Pancreas (tissue), 10 donors: Measurements from ENCODE around the gene DMD. TPM values are rescaled to one million over a fixed set of nuclear protein-coding genes. Genes with fewer than 3 reads are reported as not detected.

Experiments
- ATAC-seq, 4 donors: fragments of 200-7000 bp; cut with Tn5 transposase; one replicate each; pipeline versions ENCODE4 v1.8.0 to v1.9.1; 2020; ENCODE audit warnings: mild to moderate bottlenecking in 4 of 4, moderate library complexity in 4 of 4
- DNase-seq, 6 donors: peaks; one replicate each; pipeline ENCODE4 v3.0.0-alpha.2; 2020
- FAIRE-seq: peaks from 2 replicates; lab custom pipeline; 2012; peaks lifted over from hg19 to GRCh38; lab: Jason Lieb, UNC
- H3K27ac ChIP-seq, 4 donors: fragments of 200-600 bp; sonication (generic); 1 replicate in 3 of 4; 2 replicates in 1 of 4; pipeline versions ENCODE4 v1.5.0 to v1.8.0; 2020
- H3K27me3 ChIP-seq, 4 donors: fragments of 200-600 bp; one replicate each; pipeline ENCODE4 v1.8.0; 2021
- H3K36me3 ChIP-seq, 3 donors: fragments of 200-600 bp; sonication (generic) in 1 of 3; one replicate each; pipeline versions ENCODE4 v1.5.0 to v1.8.0; 2020 to 2021
- H3K4me1 ChIP-seq, 3 donors: fragments of 200-600 bp; one replicate each; pipeline ENCODE4 v1.8.0; 2021
- H3K4me3 ChIP-seq, 4 donors: fragments of 200-600 bp; sonication (generic) in 2 of 4; one replicate each; pipeline versions ENCODE4 v1.5.0 to v1.8.0; 2020 to 2021
- H3K9me3 ChIP-seq, 4 donors: fragments of 200-600 bp; one replicate each; pipeline ENCODE4 v1.8.0; 2021
- WGBS, 2 donors: extraction: QIAGEN DNeasy Blood & Tissue Kit; methylation state at CpG; one replicate each; pipeline ENCODE4 v1.1.7; 2013; 5-methylcytosine and 5-hydroxymethylcytosine counted together
- intact Hi-C, 3 donors: fragments of 100-400 bp; cut with DNase I; formaldehyde crosslinking; loops; one replicate each; pipeline versions ENCODE4 v1.11.1 to v1.14.2; 2022
- polyA plus RNA-seq, 2 donors: library from polyadenylated mRNA; stranded (reverse); fragments of 200-250 nt; gene quantifications; one replicate each; pipeline ENCODE4 v1.2.3, GENCODE V29; 2013
- total RNA-seq, 6 donors: library from RNA; stranded (reverse); fragmentation: NEBNext Ultra II Directional in 4 of 6; extraction: Animal tissue kit (Norgen Biotek cat#: 25700) in 4 of 6; gene quantifications; one replicate each; pipeline versions ENCODE4 v1.2.1 to v1.2.4, GENCODE V29; 2021 to 2023
- TF ChIP-seq, protein P1 (sequence below), 4 donors: fragments of 200-600 bp; sonication (generic) in 3 of 4; IDR thresholded peaks; one replicate each; pipeline versions ENCODE4 v1.5.0 to v1.8.0; 2021; ENCODE audit warnings: antibody characterized with exemption in 4 of 4
- donor health status: healthy with polysubstance abuse.
- donor health status: DM: no; HTN: no; CAD: no; lungs with moderate emphysema.
- donor health status: DM: no; HTN: no; CAD: no.
- donor health status: control.
- donor health status: control.
- donor health status: Bipolar disorder and iron deficiency.
- donor health status: DM: yes; HTN: yes; CAD: no.
- donor health status: DM: no; HTN: no; CAD: no.
- donor health status: DM: no; HTN: no; CAD: no.
- donor health status: DM: yes; HTN: yes; CAD: no.

Gene DMD
- total and polyA plus RNA-seq, 8 donors = 9.1 to 46.5 (median 32.1) TPM

GRCh38 chrX:31546126-31546525 lies 1665.2 kb downstream of the DMD start:
- WGBS, 2 donors = 59 to 76% methylated on average over 3 of the region's 3 CpGs
- H3K36me3 ChIP-seq = no peaks in the 10 kb centered on the region
- no peak overlapping the region for H3K4me3 ChIP-seq
- H3K9me3 ChIP-seq = no peaks in the 10 kb centered on the region
- DNase-seq (no peak), ATAC-seq (no peak), FAIRE-seq (no peak)
- no peaks in the 10 kb centered on the region for H3K4me1 ChIP-seq
- TF ChIP-seq, protein P1, sequence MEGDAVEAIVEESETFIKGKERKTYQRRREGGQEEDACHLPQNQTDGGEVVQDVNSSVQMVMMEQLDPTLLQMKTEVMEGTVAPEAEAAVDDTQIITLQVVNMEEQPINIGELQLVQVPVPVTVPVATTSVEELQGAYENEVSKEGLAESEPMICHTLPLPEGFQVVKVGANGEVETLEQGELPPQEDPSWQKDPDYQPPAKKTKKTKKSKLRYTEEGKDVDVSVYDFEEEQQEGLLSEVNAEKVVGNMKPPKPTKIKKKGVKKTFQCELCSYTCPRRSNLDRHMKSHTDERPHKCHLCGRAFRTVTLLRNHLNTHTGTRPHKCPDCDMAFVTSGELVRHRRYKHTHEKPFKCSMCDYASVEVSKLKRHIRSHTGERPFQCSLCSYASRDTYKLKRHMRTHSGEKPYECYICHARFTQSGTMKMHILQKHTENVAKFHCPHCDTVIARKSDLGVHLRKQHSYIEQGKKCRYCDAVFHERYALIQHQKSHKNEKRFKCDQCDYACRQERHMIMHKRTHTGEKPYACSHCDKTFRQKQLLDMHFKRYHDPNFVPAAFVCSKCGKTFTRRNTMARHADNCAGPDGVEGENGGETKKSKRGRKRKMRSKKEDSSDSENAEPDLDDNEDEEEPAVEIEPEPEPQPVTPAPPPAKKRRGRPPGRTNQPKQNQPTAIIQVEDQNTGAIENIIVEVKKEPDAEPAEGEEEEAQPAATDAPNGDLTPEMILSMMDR (IDR thresholded peaks at IDR 0.05) = no peak
- H3K27me3 ChIP-seq = peaks cover 0 to 5% (median 0%) of the 10 kb centered on the region in 4 donors
- intact Hi-C loops = no loop called here
- H3K27ac ChIP-seq = no peak overlapping the region

DNA sequence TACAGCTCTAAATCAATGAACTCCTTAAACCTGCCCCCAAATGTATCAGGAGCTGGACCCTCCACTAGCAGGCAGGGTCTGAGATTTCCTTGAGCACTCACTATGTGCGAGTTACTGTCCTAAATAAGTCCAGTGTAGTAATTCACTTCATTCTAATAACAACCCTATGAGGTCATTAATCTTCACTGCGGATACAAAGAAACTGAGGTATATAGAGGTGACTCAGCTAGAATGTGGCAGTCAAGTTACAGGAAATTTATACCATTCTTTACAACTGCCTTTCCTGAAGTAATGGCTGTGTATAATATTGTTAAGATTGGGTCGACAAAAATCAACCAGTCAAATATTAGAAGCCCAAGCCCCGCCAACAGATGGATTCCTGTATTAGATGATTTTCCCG lies 1665.6 kb downstream of the DMD start:
- TF ChIP-seq, protein P1 (IDR thresholded peaks at IDR 0.05) = no peak
- ATAC-seq (no peak), FAIRE-seq (no peak), DNase-seq (no peak)
- Histone ChIP-seq H3K4me1 (no peaks in the 10 kb centered on the region), H3K27ac (no peak overlapping the region), H3K9me3 (no peaks in the 10 kb centered on the region), H3K4me3 (no peak overlapping the region), H3K36me3 (no peaks in the 10 kb centered on the region), H3K27me3 (peaks cover 0 to 5% (median 0%) of the 10 kb centered on the region in 4 donors)
- intact Hi-C loops = no loop called here
- 67 to 84% methylated on average over 5 of the region's 5 CpGs for WGBS, 2 donors

DNA sequence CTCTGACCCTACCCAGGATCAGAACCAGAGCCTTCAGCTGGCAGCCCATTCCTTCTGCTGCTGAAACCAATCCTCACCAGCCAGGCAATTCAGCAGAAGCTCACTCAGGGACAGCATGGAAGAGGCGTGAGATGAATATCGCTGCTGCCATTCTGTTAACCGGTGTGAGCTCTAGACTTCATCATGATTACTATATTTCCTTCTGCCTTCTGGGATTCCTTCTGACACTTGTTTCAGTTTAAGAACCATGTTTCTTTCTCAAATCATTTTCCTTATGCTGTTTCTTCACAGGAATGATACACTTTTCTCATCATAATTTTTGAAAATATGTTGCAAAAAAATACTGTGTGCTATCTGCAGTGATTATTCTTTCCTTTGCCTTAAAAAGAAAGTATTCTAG lies 1666.2 kb downstream of the DMD start:
- peaks cover 0 to 5% (median 0%) of the 10 kb centered on the region in 4 donors for H3K27me3 ChIP-seq
- WGBS, 2 donors = 83 to 96% methylated on average over 3 of the region's 3 CpGs
- TF ChIP-seq, protein P1 (IDR thresholded peaks at IDR 0.05) = no peak
- FAIRE-seq = no peak
- intact Hi-C loops = no loop called here
- no peak for DNase-seq
- no peaks in the 10 kb centered on the region for H3K36me3 ChIP-seq
- no peak for ATAC-seq
- no peak overlapping the region for H3K4me3 ChIP-seq
- H3K4me1 ChIP-seq = no peaks in the 10 kb centered on the region
- no peak overlapping the region for H3K27ac ChIP-seq
- H3K9me3 ChIP-seq = no peaks in the 10 kb centered on the region

GRCh38 chrX:31543634-31544033 lies 1667.7 kb downstream of the DMD start:
- H3K27ac ChIP-seq = no peak overlapping the region
- ATAC-seq (no peak), DNase-seq (no peak), FAIRE-seq (no peak)
- intact Hi-C loops = no loop called here
- H3K9me3 ChIP-seq = no peaks in the 10 kb centered on the region
- WGBS, 2 donors = 24 to 26% methylated on average over 3 of the region's 3 CpGs
- H3K27me3 ChIP-seq = peaks cover 0 to 5% (median 0%) of the 10 kb centered on the region in 4 donors
- no peaks in the 10 kb centered on the region for H3K4me1 ChIP-seq
- H3K4me3 ChIP-seq = no peak overlapping the region
- no peaks in the 10 kb centered on the region for H3K36me3 ChIP-seq
- TF ChIP-seq, protein P1 (IDR thresholded peaks at IDR 0.05) = no peak

- WGBS, 2 donors = 89 to 93% methylated on average over 2 of the region's 2 CpGs
- no peak for ATAC-seq
- no peaks in the 10 kb centered on the region for H3K4me1 ChIP-seq
- no peak for DNase-seq
- no peaks in the 10 kb centered on the region for H3K9me3 ChIP-seq
- H3K27me3 ChIP-seq = peaks cover 0 to 5% (median 0%) of the 10 kb centered on the region in 4 donors
- intact Hi-C loops = no loop called here
- no peaks in the 10 kb centered on the region for H3K36me3 ChIP-seq
- H3K4me3 ChIP-seq = no peak overlapping the region
- TF ChIP-seq, protein P1 (IDR thresholded peaks at IDR 0.05) = no peak
- no peak for FAIRE-seq
- no peak overlapping the region for H3K27ac ChIP-seq
Measured at GRCh38 chrX:31542566-31542965, 1668.8 kb downstream of the DMD start.
